HepG2 (cell line): Measurements from ENCODE around the gene NHLRC3. TPM values are rescaled to one million over a fixed set of nuclear protein-coding genes. Genes with fewer than 3 reads are reported as not detected.
A peak's percentile ranks its signal among the peaks of the same experiment; 100 is the strongest.

Experiments used
- ATAC-seq: fragments of 200-7000 bp; cut with Tn5 transposase; 3 replicates; pipeline ENCODE4 v1.9.1; 2020; ENCODE audit warnings: mild to moderate bottlenecking, moderate library complexity
- BruUV-seq: library from RNA; stranded (reverse); fragments of 400-500 nt; replicated peaks from 2 replicates; lab custom pipeline; 2021; lab: Mats Ljungman, UMichigan
- CTCF ChIA-PET: fragments of 300-600 bp; formaldehyde crosslinking; extraction: SDS; loops from one replicate; lab custom pipeline; 2021; ENCODE audit warnings: low total read pairs, inconsistent platforms, low intra/inter-chr PET ratio; lab: Yijun Ruan, JAX
- POLR2A ChIA-PET: fragments of 350-600 bp; sonication (Branson Sonifier 250); formaldehyde crosslinking; loops from one replicate; lab custom pipeline; 2020; ENCODE audit warnings: antibody characterized with exemption, inconsistent platforms; lab: Yijun Ruan, JAX
- DNase-seq: peaks from one replicate; pipeline ENCODE4 v3.0.0-alpha.2; 2015; ENCODE audit warnings: low spot score
- FAIRE-seq: peaks from 3 replicates; lab custom pipeline; 2011; peaks lifted over from hg19 to GRCh38; lab: Jason Lieb, UNC
- H2AFZ ChIP-seq: one replicate; pipeline ENCODE4 v1.6.1; 2011; ENCODE audit warnings: low read length, inconsistent platforms
- H3K27ac ChIP-seq: fragments of 300-600 bp; 3 replicates; pipeline ENCODE4 v1.8.0; 2011; ENCODE audit warnings: mixed run types, mild to moderate bottlenecking, mixed read lengths, low read length, inconsistent platforms; ENCODE audit not compliant: insufficient read depth; ENCODE audit errors: extremely low read length
- H3K27me3 ChIP-seq, 2 experiments: fragments of 200-600 bp in 1 of 2; 2 replicates in 1 of 2; 3 replicates in 1 of 2; pipeline versions ENCODE4 v1.6.0 to v1.8.0; 2011; ENCODE audit warnings: low read length in 2 of 2, mild to moderate bottlenecking in 2 of 2, moderate library complexity in 2 of 2, inconsistent platforms in 1 of 2; ENCODE audit not compliant: insufficient read depth in 2 of 2, control insufficient read depth in 1 of 2
- H3K36me3 ChIP-seq, 2 experiments: fragments of 200-600 bp in 1 of 2; replicated peaks in 1 of 2; 2 replicates in 1 of 2; 3 replicates in 1 of 2; pipeline versions ENCODE4 v1.5.1 to v1.8.0; 2011; ENCODE audit warnings: low read length in 2 of 2, inconsistent platforms in 1 of 2; ENCODE audit not compliant: insufficient read depth in 2 of 2, control insufficient read depth in 1 of 2
- H3K4me1 ChIP-seq: 2 replicates; pipeline ENCODE4 v1.5.1; 2012; ENCODE audit warnings: low read length, inconsistent platforms; ENCODE audit not compliant: insufficient read depth
- H3K4me2 ChIP-seq: 2 replicates; pipeline ENCODE4 v1.6.0; 2011; ENCODE audit warnings: low read depth, low read length, inconsistent platforms
- H3K4me3 ChIP-seq, 3 experiments: fragments of 200-600 bp in 1 of 3; sonication (generic), shearing (Covaris generic) in 1 of 3; replicated peaks in 1 of 3; 2 replicates each; pipeline ENCODE4 v1.5.1; 2011 to 2016; ENCODE audit warnings: low read length in 3 of 3, inconsistent platforms in 2 of 3, low read depth in 2 of 3, mild to moderate bottlenecking in 2 of 3, control low read depth in 1 of 3, mixed read lengths in 1 of 3; ENCODE audit not compliant: insufficient read depth in 1 of 3
- H3K79me2 ChIP-seq: one replicate; pipeline ENCODE4 v1.6.1; 2011; ENCODE audit warnings: low read length, inconsistent platforms; ENCODE audit not compliant: insufficient read depth
- H3K9ac ChIP-seq: 2 replicates; pipeline ENCODE4 v1.6.0; 2011; ENCODE audit warnings: mild to moderate bottlenecking, low read depth, low read length, inconsistent platforms; ENCODE audit not compliant: insufficient read depth
- H3K9me3 ChIP-seq: 2 replicates; pipeline ENCODE4 v1.5.1; 2012; ENCODE audit warnings: mild to moderate bottlenecking, low read length
- H4K20me1 ChIP-seq: 2 replicates; pipeline ENCODE4 v1.6.0; 2011; ENCODE audit warnings: inconsistent platforms, mild to moderate bottlenecking, low read length, moderate library complexity; ENCODE audit not compliant: insufficient read depth
- AGO1 ChIP-seq: fragments of 200-400 bp; formaldehyde crosslinking; IDR thresholded peaks from 2 replicates; pipeline ENCODE4 v1.6.1; 2017; ENCODE audit warnings: mild to moderate bottlenecking, low read depth, low read length, moderate library complexity; ENCODE audit not compliant: poor library complexity, severe bottlenecking
- HMG20B ChIP-seq: conservative IDR thresholded peaks from 2 replicates; pipeline ENCODE4 v1.6.1; 2016; ENCODE audit warnings: missing genetic modification reagents, missing compliant biosample characterization
- MYC ChIP-seq: sonication (generic); formaldehyde crosslinking; IDR thresholded peaks from 2 replicates; pipeline ENCODE4 v1.9.0; 2021; ENCODE audit warnings: missing genetic modification reagents, borderline replicate concordance
- NAIF1 ChIP-seq: sonication (generic); formaldehyde crosslinking; IDR thresholded peaks from 2 replicates; pipeline ENCODE4 v1.5.0; 2020; ENCODE audit warnings: mild to moderate bottlenecking, missing genetic modification reagents, borderline replicate concordance
- PPARG ChIP-seq: conservative IDR thresholded peaks from 2 replicates; pipeline ENCODE4 v1.6.1; 2016; ENCODE audit warnings: missing biosample characterization, missing genetic modification reagents
- YEATS2 ChIP-seq: sonication (generic); formaldehyde crosslinking; IDR thresholded peaks from 2 replicates; pipeline ENCODE4 v1.4.0; 2020; ENCODE audit warnings: missing genetic modification reagents, borderline replicate concordance
- ZNF33B ChIP-seq: sonication (generic); formaldehyde crosslinking; IDR thresholded peaks from 2 replicates; pipeline ENCODE4 v1.5.1; 2020; ENCODE audit warnings: mild to moderate bottlenecking, missing genetic modification reagents
- ZNF7 ChIP-seq: IDR thresholded peaks from 2 replicates; pipeline ENCODE4 v1.6.1; 2016; ENCODE audit warnings: missing biosample characterization, missing genetic modification reagents
- ZSCAN29 ChIP-seq: sonication (generic); formaldehyde crosslinking; conservative IDR thresholded peaks from 2 replicates; pipeline ENCODE4 v1.4.0; 2020; ENCODE audit warnings: mild to moderate bottlenecking, missing genetic modification reagents
- WGBS: methylation state at CpG from one replicate; pipeline ENCODE4 v1.1.6; 2017; ENCODE audit warnings: low lambda C conversion rate; 5-methylcytosine and 5-hydroxymethylcytosine counted together
- in situ Hi-C: cut with HindIII; loops from 2 replicates; pipeline ENCODE4 v1.10.0; 2017; ENCODE audit warnings: low pct_unique_long_range_greater_than_20kb; ENCODE audit not compliant: extremely low pct_ligation_motif_present
- intact Hi-C: fragments of 100-400 bp; cut with micrococcal nuclease; formaldehyde crosslinking; loops from one replicate; pipeline ENCODE4 v1.10.0; 2022; ENCODE audit not compliant: unreplicated experiment
- polyA plus RNA-seq, 8 experiments: library from polyadenylated mRNA; depleted of rRNA in 3 of 8; stranded (reverse) in 7 of 8; unstranded in 1 of 8; fragments of >200 nt; fragmentation: Illumina TruSeq in 4 of 8; extraction: Trizol in 4 of 8; gene quantifications; 2 replicates each; pipeline versions ENCODE4 v1.2.1 to v1.2.3, GENCODE V29; 2011 to 2016; ENCODE audit warnings: low read depth in 4 of 8, missing spikeins in 1 of 8, mixed read lengths in 1 of 8; ENCODE audit not compliant: insufficient read depth in 1 of 8
- total RNA-seq, 5 experiments: library from RNA; depleted of rRNA; stranded (reverse); fragments of >200 nt; fragmentation: Illumina TruSeq; extraction: Trizol; gene quantifications; 2 replicates each; pipeline ENCODE4 v1.2.3, GENCODE V29; 2016; ENCODE audit warnings: low read depth in 1 of 5
- TF ChIP-seq, protein P1 (sequence below): sonication (generic); formaldehyde crosslinking; IDR thresholded peaks from 2 replicates; pipeline ENCODE4 v1.8.0; 2022; ENCODE audit warnings: mild to moderate bottlenecking, missing genetic modification reagents
- TF ChIP-seq, protein P2 (sequence below): sonication (generic); formaldehyde crosslinking; IDR thresholded peaks from 2 replicates; pipeline ENCODE4 v1.4.0; 2020; ENCODE audit warnings: missing genetic modification reagents
- TF ChIP-seq, protein P3 (sequence below): sonication (generic); formaldehyde crosslinking; IDR thresholded peaks from 2 replicates; pipeline ENCODE4 v1.4.0; 2020; ENCODE audit warnings: missing genetic modification reagents, mild to moderate bottlenecking, borderline replicate concordance
- TF ChIP-seq, protein P4 (sequence below): sonication (generic); formaldehyde crosslinking; conservative IDR thresholded peaks from 2 replicates; pipeline ENCODE4 v1.8.0; 2022; ENCODE audit warnings: mild to moderate bottlenecking, moderate library complexity, missing genetic modification reagents
- TF ChIP-seq, protein P5 (sequence below): sonication (generic); formaldehyde crosslinking; IDR thresholded peaks from 2 replicates; pipeline ENCODE4 v1.4.0; 2020; ENCODE audit warnings: missing genetic modification reagents

The NHLRC3 gene
- total and polyA plus RNA-seq, 2 of the 13 experiments (the other 11 are each of a cell fraction or from before 2014, with no cell fraction given), result 19.9 to 29.8 TPM

DNA sequence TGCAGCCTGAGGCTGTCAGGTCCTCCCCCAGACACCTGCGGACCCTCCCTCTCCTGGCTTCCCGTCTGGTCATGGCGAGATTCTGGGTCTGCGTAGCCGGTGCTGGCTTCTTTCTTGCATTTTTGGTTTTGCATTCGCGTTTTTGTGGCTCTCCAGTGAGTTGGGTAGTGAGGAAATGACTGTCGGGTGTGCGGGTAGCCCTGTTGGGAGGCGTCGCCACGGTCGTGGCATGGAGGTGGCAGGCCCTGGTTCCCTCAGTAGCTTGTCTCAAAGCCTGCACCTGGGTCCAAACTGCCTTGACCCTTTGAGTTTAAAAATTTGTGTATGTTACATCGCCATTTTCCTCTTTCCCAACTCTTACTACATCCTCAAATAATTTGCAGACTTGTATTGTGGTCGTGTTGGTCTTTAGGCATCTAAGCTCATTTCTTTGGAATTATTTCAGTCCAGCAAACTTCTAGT, 344 bp downstream of the NHLRC3 start:
- CTCF ChIA-PET, result no interaction called here
- under 1% methylated on average over 15 of the region's 15 CpGs for WGBS
- intact Hi-C loops (loop anchor here (10.0 kb wide), 1 partner anchor 616 kb away; the partner anchor contains the start of gene COG6), in situ Hi-C loops (no loop called here)
- Histone ChIP-seq H3K9me3 (no peaks in the 10 kb centered on the region), H3K4me3 (peak overlapping the region; percentile 84 to 95 (median 86)), H3K27me3 (no peaks in the 10 kb centered on the region; a peak in 1 of 5 replicates), H4K20me1 (0 out of 2 replicates have a peak, but pooled peaks cover 8% of the 10 kb centered on the region), H3K27ac (peak overlapping the region; percentile 88), H2AFZ (peak overlapping the region; percentile 95), H3K4me1 (peaks cover 39% of the 10 kb centered on the region), H3K79me2 (peaks cover 53% of the 10 kb centered on the region), H3K9ac (peak overlapping the region; percentile 81), H3K4me2 (peak overlapping the region; percentile 89), H3K36me3 (no peaks in the 10 kb centered on the region)
- peak; percentile 61 for ATAC-seq
- FAIRE-seq, result no peak
- POLR2A ChIA-PET, result interaction anchor here (1.0 to 1.9 kb wide), 3 partner anchors 10 to 689 kb away, joined by 3 to 4 read pairs (median 3); partner anchors contain the start of gene UFM1
- peak; percentile 17 for DNase-seq
- BruUV-seq, result TSS peak; percentile 55
- TF ChIP-seq, protein P1, sequence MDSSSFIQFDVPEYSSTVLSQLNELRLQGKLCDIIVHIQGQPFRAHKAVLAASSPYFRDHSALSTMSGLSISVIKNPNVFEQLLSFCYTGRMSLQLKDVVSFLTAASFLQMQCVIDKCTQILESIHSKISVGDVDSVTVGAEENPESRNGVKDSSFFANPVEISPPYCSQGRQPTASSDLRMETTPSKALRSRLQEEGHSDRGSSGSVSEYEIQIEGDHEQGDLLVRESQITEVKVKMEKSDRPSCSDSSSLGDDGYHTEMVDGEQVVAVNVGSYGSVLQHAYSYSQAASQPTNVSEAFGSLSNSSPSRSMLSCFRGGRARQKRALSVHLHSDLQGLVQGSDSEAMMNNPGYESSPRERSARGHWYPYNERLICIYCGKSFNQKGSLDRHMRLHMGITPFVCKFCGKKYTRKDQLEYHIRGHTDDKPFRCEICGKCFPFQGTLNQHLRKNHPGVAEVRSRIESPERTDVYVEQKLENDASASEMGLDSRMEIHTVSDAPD, result no peak
- TF ChIP-seq PPARG, result no peak
- TF ChIP-seq, protein P2, sequence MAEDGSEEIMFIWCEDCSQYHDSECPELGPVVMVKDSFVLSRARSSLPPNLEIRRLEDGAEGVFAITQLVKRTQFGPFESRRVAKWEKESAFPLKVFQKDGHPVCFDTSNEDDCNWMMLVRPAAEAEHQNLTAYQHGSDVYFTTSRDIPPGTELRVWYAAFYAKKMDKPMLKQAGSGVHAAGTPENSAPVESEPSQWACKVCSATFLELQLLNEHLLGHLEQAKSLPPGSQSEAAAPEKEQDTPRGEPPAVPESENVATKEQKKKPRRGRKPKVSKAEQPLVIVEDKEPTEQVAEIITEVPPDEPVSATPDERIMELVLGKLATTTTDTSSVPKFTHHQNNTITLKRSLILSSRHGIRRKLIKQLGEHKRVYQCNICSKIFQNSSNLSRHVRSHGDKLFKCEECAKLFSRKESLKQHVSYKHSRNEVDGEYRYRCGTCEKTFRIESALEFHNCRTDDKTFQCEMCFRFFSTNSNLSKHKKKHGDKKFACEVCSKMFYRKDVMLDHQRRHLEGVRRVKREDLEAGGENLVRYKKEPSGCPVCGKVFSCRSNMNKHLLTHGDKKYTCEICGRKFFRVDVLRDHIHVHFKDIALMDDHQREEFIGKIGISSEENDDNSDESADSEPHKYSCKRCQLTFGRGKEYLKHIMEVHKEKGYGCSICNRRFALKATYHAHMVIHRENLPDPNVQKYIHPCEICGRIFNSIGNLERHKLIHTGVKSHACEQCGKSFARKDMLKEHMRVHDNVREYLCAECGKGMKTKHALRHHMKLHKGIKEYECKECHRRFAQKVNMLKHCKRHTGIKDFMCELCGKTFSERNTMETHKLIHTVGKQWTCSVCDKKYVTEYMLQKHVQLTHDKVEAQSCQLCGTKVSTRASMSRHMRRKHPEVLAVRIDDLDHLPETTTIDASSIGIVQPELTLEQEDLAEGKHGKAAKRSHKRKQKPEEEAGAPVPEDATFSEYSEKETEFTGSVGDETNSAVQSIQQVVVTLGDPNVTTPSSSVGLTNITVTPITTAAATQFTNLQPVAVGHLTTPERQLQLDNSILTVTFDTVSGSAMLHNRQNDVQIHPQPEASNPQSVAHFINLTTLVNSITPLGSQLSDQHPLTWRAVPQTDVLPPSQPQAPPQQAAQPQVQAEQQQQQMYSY, result no peak
- no peak for TF ChIP-seq NAIF1 (CRISPR knock-in tag)
- TF ChIP-seq, protein P3, sequence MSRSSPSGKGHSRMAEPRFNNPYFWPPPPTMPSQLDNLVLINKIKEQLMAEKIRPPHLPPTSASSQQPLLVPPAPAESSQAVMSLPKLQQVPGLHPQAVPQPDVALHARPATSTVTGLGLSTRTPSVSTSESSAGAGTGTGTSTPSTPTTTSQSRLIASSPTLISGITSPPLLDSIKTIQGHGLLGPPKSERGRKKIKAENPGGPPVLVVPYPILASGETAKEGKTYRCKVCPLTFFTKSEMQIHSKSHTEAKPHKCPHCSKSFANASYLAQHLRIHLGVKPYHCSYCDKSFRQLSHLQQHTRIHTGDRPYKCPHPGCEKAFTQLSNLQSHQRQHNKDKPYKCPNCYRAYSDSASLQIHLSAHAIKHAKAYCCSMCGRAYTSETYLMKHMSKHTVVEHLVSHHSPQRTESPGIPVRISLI (CRISPR knock-in tag), result no peak
- no peak for TF ChIP-seq ZSCAN29
- TF ChIP-seq YEATS2 (CRISPR knock-in tag), result no peak
- peak; percentile 32; the same call in 1 of the 2 replicates for TF ChIP-seq ZNF7 (CRISPR knock-in tag)
- TF ChIP-seq, protein P4, sequence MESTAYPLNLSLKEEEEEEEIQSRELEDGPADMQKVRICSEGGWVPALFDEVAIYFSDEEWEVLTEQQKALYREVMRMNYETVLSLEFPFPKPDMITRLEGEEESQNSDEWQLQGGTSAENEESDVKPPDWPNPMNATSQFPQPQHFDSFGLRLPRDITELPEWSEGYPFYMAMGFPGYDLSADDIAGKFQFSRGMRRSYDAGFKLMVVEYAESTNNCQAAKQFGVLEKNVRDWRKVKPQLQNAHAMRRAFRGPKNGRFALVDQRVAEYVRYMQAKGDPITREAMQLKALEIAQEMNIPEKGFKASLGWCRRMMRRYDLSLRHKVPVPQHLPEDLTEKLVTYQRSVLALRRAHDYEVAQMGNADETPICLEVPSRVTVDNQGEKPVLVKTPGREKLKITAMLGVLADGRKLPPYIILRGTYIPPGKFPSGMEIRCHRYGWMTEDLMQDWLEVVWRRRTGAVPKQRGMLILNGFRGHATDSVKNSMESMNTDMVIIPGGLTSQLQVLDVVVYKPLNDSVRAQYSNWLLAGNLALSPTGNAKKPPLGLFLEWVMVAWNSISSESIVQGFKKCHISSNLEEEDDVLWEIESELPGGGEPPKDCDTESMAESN (CRISPR knock-in tag), result no peak
- TF ChIP-seq, protein P5, sequence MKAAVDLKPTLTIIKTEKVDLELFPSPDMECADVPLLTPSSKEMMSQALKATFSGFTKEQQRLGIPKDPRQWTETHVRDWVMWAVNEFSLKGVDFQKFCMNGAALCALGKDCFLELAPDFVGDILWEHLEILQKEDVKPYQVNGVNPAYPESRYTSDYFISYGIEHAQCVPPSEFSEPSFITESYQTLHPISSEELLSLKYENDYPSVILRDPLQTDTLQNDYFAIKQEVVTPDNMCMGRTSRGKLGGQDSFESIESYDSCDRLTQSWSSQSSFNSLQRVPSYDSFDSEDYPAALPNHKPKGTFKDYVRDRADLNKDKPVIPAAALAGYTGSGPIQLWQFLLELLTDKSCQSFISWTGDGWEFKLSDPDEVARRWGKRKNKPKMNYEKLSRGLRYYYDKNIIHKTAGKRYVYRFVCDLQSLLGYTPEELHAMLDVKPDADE, result no peak
- 0 out of 2 replicates have a peak, but pooled peaks have one; percentile 1 for TF ChIP-seq HMG20B (CRISPR knock-in tag)
- TF ChIP-seq ZNF33B (CRISPR knock-in tag), result no peak
- TF ChIP-seq AGO1, result no peak
- TF ChIP-seq MYC, result 0 out of 2 replicates have a peak, but pooled peaks have one; percentile 4
